ENCODE measurements around the gene NXNL1. TPM values are rescaled to one million over a fixed set of nuclear protein-coding genes. Genes with fewer than 3 reads are reported as not detected.

Gene NXNL1
- total and polyA plus RNA-seq, 2 of the 13 experiments (the other 11 are each of a cell fraction or from before 2014, with no cell fraction given), result not detected

DNA sequence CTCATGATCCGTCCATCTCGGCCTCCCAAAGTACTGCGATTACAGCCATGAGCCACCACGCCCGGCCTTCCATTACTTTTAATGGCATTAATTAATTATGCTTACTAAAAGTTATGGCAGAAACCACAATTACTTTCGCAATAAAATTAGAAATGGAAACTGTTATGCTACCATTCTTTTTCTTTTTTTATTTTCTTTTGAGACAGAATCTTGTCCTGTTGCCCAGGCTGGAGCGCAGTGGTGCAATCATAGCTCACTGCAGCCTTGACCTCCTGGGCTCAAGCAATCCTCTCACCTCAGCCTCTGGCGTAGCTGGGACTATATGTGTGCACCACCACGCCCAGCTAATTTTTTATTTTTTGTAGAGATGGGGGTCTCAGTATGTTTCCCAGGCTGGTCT is 50.7 kb downstream of the NXNL1 start:
- Histone ChIP-seq H3K4me2 (ENCODE audit: low read depth, low read length) (no peak overlapping the region), H3K4me3 (replicated peaks in 1 of 3; ENCODE audit: insufficient read depth in 1 of 3, low read depth in 2 of 3, low read length in 3 of 3) (no peak overlapping the region), H3K27ac (ENCODE audit: extremely low read length, insufficient read depth, low read length) (no peak overlapping the region), H3K79me2 (ENCODE audit: insufficient read depth, low read length) (peaks cover 23% of the 10 kb centered on the region), H3K9me3 (ENCODE audit: low read length) (no peaks in the 10 kb centered on the region), H3K4me1 (ENCODE audit: insufficient read depth, low read length) (no peaks in the 10 kb centered on the region), H3K36me3 (replicated peaks in 1 of 2; ENCODE audit: control insufficient read depth in 1 of 2, insufficient read depth in 2 of 2, low read length in 2 of 2) (peaks cover 3 to 25% of the 10 kb centered on the region in 2 experiments; a peak in 2 of 5 replicates), H4K20me1 (ENCODE audit: insufficient read depth, low read length) (no peaks in the 10 kb centered on the region), H3K9ac (ENCODE audit: insufficient read depth, low read depth, low read length) (no peak overlapping the region), H3K27me3 (ENCODE audit: control insufficient read depth in 1 of 2, insufficient read depth in 2 of 2, low read length in 2 of 2) (no peaks in the 10 kb centered on the region; a peak in 1 of 5 replicates), H2AFZ (ENCODE audit: low read length) (no peak overlapping the region)
- intact Hi-C loops (cut with micrococcal nuclease; ENCODE audit: unreplicated experiment) (loop anchor here (5.0 kb wide), 1 partner anchor 73 kb away; the partner anchor contains the start of gene GTPBP3), in situ Hi-C loops (cut with HindIII; ENCODE audit: extremely low pct_ligation_motif_present, low pct_unique_long_range_greater_than_20kb) (no loop called here)
- POLR2A ChIA-PET, result no interaction called here
- CTCF ChIA-PET (ENCODE audit: low intra/inter-chr PET ratio, low total read pairs), result no interaction called here
- no peak for TF ChIP-seq ZFP41 (CRISPR knock-in tag; IDR thresholded peaks at IDR 0.05; ENCODE audit: borderline replicate concordance)
- 0 out of 2 replicates have a peak, but pooled peaks have one; percentile 9 for TF ChIP-seq CEBPB (IDR thresholded peaks at IDR 0.05; ENCODE audit: borderline replicate concordance, low read depth, low read length)
- FAIRE-seq (no peak), DNase-seq (ENCODE audit: low spot score) (no peak), ATAC-seq (no peak)
- no TSS peak for BruUV-seq (replicated peaks)
- WGBS (ENCODE audit: low lambda C conversion rate), result 97% methylated on average over 9 of the region's 9 CpGs

GRCh38 chr19:17406887-17407196 is 53.9 kb downstream of the NXNL1 start:
- peak; percentile 66 for FAIRE-seq
- Histone ChIP-seq H3K27ac (ENCODE audit: extremely low read length, insufficient read depth, low read length) (peak overlapping the region; percentile 81), H3K4me2 (ENCODE audit: low read depth, low read length) (peak overlapping the region; percentile 92), H3K79me2 (ENCODE audit: insufficient read depth, low read length) (peaks cover 33% of the 10 kb centered on the region), H3K9ac (ENCODE audit: insufficient read depth, low read depth, low read length) (peak overlapping the region; percentile 78), H2AFZ (ENCODE audit: low read length) (no peak overlapping the region), H3K4me1 (ENCODE audit: insufficient read depth, low read length) (peaks cover 13% of the 10 kb centered on the region), H3K9me3 (ENCODE audit: low read length) (no peaks in the 10 kb centered on the region), H3K27me3 (ENCODE audit: control insufficient read depth in 1 of 2, insufficient read depth in 2 of 2, low read length in 2 of 2) (no peaks in the 10 kb centered on the region; a peak in 1 of 5 replicates), H4K20me1 (ENCODE audit: insufficient read depth, low read length) (no peaks in the 10 kb centered on the region; the same call in 1 of the 2 replicates), H3K4me3 (replicated peaks in 1 of 3; ENCODE audit: insufficient read depth in 1 of 3, low read depth in 2 of 3, low read length in 3 of 3) (peak overlapping the region; percentile 62 to 82 (median 70)), H3K36me3 (replicated peaks in 1 of 2; ENCODE audit: control insufficient read depth in 1 of 2, insufficient read depth in 2 of 2, low read length in 2 of 2) (peaks cover 1 to 9% of the 10 kb centered on the region in 2 experiments; a peak in 2 of 5 replicates)
- TSS peak; percentile 86 for BruUV-seq (replicated peaks)
- CTCF ChIA-PET (ENCODE audit: low intra/inter-chr PET ratio, low total read pairs), result no interaction called here
- POLR2A ChIA-PET, result interaction anchor here (0.7 to 3.5 kb wide), 12 partner anchors 8 to 104 kb away, joined by 3 to 76 read pairs (median 4); partner anchors contain the start of genes ANO8, DDA1, MVB12A and TMEM221
- no peak for DNase-seq (ENCODE audit: low spot score)
- WGBS (ENCODE audit: low lambda C conversion rate), result 6% methylated on average over 2 of the region's 2 CpGs
- intact Hi-C loops (cut with micrococcal nuclease; ENCODE audit: unreplicated experiment), result loop anchor here (5.0 kb wide), 1 partner anchor 70 kb away; the partner anchor contains the start of gene GTPBP3
- in situ Hi-C loops (cut with HindIII; ENCODE audit: extremely low pct_ligation_motif_present, low pct_unique_long_range_greater_than_20kb), result no loop called here
- ATAC-seq, result peak; percentile 36
- TF ChIP-seq ZNF770 (CRISPR knock-in tag; IDR thresholded peaks at IDR 0.05) (peak; percentile 64), MED8 (CRISPR knock-in tag; IDR thresholded peaks at IDR 0.05; ENCODE audit: insufficient replicate concordance) (peak; percentile 37), KLF13 (CRISPR knock-in tag; IDR thresholded peaks at IDR 0.05) (no peak), SOX13 (IDR thresholded peaks at IDR 0.05) (no peak), SOX13 (CRISPR knock-in tag; conservative IDR thresholded peaks at IDR 0.05 in 1 of 2, IDR thresholded peaks at IDR 0.05 in 1 of 2) (no peak), PPARG (CRISPR knock-in tag; conservative IDR thresholded peaks at IDR 0.05) (peak; percentile 74), ZFX (CRISPR knock-in tag; IDR thresholded peaks at IDR 0.05; ENCODE audit: low read depth) (peak; percentile 42), ZNF121 (CRISPR knock-in tag; IDR thresholded peaks at IDR 0.05) (peak; percentile 80), SMYD3 (CRISPR knock-in tag; IDR thresholded peaks at IDR 0.05) (no peak), SMARCC2 (IDR thresholded peaks at IDR 0.05) (no peak), DNMT3B (CRISPR knock-in tag; conservative IDR thresholded peaks at IDR 0.05) (no peak), HDAC2 (CRISPR knock-in tag; IDR thresholded peaks at IDR 0.05) (no peak)
- TF ChIP-seq, protein P1, sequence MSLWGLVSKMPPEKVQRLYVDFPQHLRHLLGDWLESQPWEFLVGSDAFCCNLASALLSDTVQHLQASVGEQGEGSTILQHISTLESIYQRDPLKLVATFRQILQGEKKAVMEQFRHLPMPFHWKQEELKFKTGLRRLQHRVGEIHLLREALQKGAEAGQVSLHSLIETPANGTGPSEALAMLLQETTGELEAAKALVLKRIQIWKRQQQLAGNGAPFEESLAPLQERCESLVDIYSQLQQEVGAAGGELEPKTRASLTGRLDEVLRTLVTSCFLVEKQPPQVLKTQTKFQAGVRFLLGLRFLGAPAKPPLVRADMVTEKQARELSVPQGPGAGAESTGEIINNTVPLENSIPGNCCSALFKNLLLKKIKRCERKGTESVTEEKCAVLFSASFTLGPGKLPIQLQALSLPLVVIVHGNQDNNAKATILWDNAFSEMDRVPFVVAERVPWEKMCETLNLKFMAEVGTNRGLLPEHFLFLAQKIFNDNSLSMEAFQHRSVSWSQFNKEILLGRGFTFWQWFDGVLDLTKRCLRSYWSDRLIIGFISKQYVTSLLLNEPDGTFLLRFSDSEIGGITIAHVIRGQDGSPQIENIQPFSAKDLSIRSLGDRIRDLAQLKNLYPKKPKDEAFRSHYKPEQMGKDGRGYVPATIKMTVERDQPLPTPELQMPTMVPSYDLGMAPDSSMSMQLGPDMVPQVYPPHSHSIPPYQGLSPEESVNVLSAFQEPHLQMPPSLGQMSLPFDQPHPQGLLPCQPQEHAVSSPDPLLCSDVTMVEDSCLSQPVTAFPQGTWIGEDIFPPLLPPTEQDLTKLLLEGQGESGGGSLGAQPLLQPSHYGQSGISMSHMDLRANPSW (CRISPR knock-in tag; IDR thresholded peaks at IDR 0.05; ENCODE audit: borderline replicate concordance), result peak; percentile 29; the same call in 1 of the 2 replicates

Data from HepG2 (cell line).